Measurements from ENCODE around the gene PFKFB1. TPM values are rescaled to one million over a fixed set of nuclear protein-coding genes. Genes with fewer than 3 reads are reported as not detected.

The PFKFB1 gene
- total RNA-seq, 1 experiment from 2014 or later = 0.81 TPM

DNA sequence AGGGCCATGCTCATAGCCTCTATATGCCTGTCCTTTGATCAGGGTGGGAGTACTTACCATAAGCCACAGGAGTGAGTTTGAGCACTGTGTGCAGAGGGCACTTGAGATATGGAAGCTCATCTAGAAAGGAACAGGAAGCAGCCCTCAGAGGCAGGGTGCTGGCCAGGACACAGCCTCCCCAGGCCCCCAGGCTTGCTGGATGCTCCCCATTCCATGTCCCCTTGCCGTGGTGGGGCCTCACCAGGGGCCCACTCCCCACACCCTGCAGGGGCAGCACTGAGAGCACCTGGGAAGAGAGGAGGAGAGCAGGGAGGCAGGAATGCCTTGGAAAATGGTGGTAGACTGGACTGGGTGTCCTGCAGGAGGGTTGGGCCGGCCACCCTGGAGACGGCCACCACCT lies 59.1 kb downstream of the PFKFB1 start:
- no peak for ATAC-seq

More for the DNA sequence above, 59.1 kb downstream of the PFKFB1 start:
- no peaks in the 10 kb centered on the region for H3K27me3 ChIP-seq (ENCODE audit: insufficient read depth, low read length)
- no peak overlapping the region for H3K27ac ChIP-seq (ENCODE audit: low read depth, low read length)
- intact Hi-C loops (cut with micrococcal nuclease) = no loop called here
- H3K9me3 ChIP-seq (ENCODE audit: control insufficient read depth in 1 of 2, insufficient read depth in 1 of 2, low read depth in 1 of 2, low read length in 2 of 2) = no peaks in the 10 kb centered on the region
- H3K4me2 ChIP-seq (ENCODE audit: low read length) = no peak overlapping the region
- H3K36me3 ChIP-seq (ENCODE audit: control insufficient read depth in 1 of 2, insufficient read depth in 2 of 2, low read length in 2 of 2) = no peaks in the 10 kb centered on the region
- H2AFZ ChIP-seq (ENCODE audit: low read depth, low read length, poor library complexity, severe bottlenecking) = no peak overlapping the region
- ChIA-PET RAD21 (ENCODE audit: low non-redundant PET in 1 of 2, low total read pairs in 2 of 2, uncharacterized antibody in 2 of 2, unreplicated experiment in 2 of 2) (no interaction called here), CTCF (no interaction called here), POLR2A (no interaction called here)
- TF ChIP-seq TCF7L2 (IDR thresholded peaks at IDR 0.05; ENCODE audit: borderline replicate concordance, extremely low read depth, insufficient read depth, insufficient read length) = no peak
- TF ChIP-seq SRF (IDR thresholded peaks at IDR 0.05; ENCODE audit: low read depth) = no peak
- no peak for TF ChIP-seq JUND (IDR thresholded peaks at IDR 0.05)
- no peak for TF ChIP-seq EGR1 (IDR thresholded peaks at IDR 0.05; ENCODE audit: low read depth)
- TF ChIP-seq ZNF274 (IDR thresholded peaks at IDR 0.05; ENCODE audit: low read depth, low read length) = no peak
- no peak for TF ChIP-seq FOSL1 (IDR thresholded peaks at IDR 0.05; ENCODE audit: low read depth)
- TF ChIP-seq, protein P1, sequence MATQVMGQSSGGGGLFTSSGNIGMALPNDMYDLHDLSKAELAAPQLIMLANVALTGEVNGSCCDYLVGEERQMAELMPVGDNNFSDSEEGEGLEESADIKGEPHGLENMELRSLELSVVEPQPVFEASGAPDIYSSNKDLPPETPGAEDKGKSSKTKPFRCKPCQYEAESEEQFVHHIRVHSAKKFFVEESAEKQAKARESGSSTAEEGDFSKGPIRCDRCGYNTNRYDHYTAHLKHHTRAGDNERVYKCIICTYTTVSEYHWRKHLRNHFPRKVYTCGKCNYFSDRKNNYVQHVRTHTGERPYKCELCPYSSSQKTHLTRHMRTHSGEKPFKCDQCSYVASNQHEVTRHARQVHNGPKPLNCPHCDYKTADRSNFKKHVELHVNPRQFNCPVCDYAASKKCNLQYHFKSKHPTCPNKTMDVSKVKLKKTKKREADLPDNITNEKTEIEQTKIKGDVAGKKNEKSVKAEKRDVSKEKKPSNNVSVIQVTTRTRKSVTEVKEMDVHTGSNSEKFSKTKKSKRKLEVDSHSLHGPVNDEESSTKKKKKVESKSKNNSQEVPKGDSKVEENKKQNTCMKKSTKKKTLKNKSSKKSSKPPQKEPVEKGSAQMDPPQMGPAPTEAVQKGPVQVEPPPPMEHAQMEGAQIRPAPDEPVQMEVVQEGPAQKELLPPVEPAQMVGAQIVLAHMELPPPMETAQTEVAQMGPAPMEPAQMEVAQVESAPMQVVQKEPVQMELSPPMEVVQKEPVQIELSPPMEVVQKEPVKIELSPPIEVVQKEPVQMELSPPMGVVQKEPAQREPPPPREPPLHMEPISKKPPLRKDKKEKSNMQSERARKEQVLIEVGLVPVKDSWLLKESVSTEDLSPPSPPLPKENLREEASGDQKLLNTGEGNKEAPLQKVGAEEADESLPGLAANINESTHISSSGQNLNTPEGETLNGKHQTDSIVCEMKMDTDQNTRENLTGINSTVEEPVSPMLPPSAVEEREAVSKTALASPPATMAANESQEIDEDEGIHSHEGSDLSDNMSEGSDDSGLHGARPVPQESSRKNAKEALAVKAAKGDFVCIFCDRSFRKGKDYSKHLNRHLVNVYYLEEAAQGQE (IDR thresholded peaks at IDR 0.05; ENCODE audit: low read depth) = no peak
- TF ChIP-seq, protein P2, sequence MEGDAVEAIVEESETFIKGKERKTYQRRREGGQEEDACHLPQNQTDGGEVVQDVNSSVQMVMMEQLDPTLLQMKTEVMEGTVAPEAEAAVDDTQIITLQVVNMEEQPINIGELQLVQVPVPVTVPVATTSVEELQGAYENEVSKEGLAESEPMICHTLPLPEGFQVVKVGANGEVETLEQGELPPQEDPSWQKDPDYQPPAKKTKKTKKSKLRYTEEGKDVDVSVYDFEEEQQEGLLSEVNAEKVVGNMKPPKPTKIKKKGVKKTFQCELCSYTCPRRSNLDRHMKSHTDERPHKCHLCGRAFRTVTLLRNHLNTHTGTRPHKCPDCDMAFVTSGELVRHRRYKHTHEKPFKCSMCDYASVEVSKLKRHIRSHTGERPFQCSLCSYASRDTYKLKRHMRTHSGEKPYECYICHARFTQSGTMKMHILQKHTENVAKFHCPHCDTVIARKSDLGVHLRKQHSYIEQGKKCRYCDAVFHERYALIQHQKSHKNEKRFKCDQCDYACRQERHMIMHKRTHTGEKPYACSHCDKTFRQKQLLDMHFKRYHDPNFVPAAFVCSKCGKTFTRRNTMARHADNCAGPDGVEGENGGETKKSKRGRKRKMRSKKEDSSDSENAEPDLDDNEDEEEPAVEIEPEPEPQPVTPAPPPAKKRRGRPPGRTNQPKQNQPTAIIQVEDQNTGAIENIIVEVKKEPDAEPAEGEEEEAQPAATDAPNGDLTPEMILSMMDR (IDR thresholded peaks at IDR 0.05 in 2 of 3, conservative IDR thresholded peaks at IDR 0.05 in 1 of 3; ENCODE audit: borderline replicate concordance in 1 of 3, insufficient read depth in 1 of 3, low read depth in 2 of 3, low read length in 2 of 3) = no peak
- TF ChIP-seq POLR2AphosphoS5 (IDR thresholded peaks at IDR 0.05; ENCODE audit: low read depth, low read length) = no peak
- TF ChIP-seq CBX3 (IDR thresholded peaks at IDR 0.05; ENCODE audit: low read depth) = no peak
- no peak for TF ChIP-seq CEBPB (IDR thresholded peaks at IDR 0.05; ENCODE audit: low read depth)
- TF ChIP-seq RAD21 (IDR thresholded peaks at IDR 0.05; ENCODE audit: low read depth) = no peak
- no peak for TF ChIP-seq EZH2 (IDR thresholded peaks at IDR 0.05)
- no peak for TF ChIP-seq ZFX (IDR thresholded peaks at IDR 0.05)
- TF ChIP-seq, protein P3, sequence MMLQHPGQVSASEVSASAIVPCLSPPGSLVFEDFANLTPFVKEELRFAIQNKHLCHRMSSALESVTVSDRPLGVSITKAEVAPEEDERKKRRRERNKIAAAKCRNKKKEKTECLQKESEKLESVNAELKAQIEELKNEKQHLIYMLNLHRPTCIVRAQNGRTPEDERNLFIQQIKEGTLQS (IDR thresholded peaks at IDR 0.05) = no peak
- TF ChIP-seq, protein P4, sequence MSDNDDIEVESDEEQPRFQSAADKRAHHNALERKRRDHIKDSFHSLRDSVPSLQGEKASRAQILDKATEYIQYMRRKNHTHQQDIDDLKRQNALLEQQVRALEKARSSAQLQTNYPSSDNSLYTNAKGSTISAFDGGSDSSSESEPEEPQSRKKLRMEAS (IDR thresholded peaks at IDR 0.05) = no peak
- no peak for TF ChIP-seq ELF1 (IDR thresholded peaks at IDR 0.05; ENCODE audit: borderline replicate concordance, low read depth)
- no peak for TF ChIP-seq EZH2phosphoT487 (IDR thresholded peaks at IDR 0.05; ENCODE audit: borderline replicate concordance)
- no peak for TF ChIP-seq YY1 (IDR thresholded peaks at IDR 0.05; ENCODE audit: extremely low read depth, insufficient replicate concordance, low read depth, low read length)
- BruUV-seq (replicated peaks) = no TSS peak
- no peaks in the 10 kb centered on the region for H3K4me1 ChIP-seq (ENCODE audit: control insufficient read depth in 1 of 2, insufficient read depth in 2 of 2, low read length in 2 of 2)
- H3K4me3 ChIP-seq (replicated peaks in 1 of 2; ENCODE audit: low read depth in 1 of 2, low read length in 2 of 2) = no peak overlapping the region
- H3K9me2 ChIP-seq (ENCODE audit: insufficient read depth) = no peaks in the 10 kb centered on the region
- no peaks in the 10 kb centered on the region for H3K79me2 ChIP-seq (ENCODE audit: insufficient read depth, low read length)
- H4K20me1 ChIP-seq (ENCODE audit: insufficient read depth) = no peaks in the 10 kb centered on the region
- H3K9ac ChIP-seq (ENCODE audit: low read length) = no peak overlapping the region
- DNase-seq (ENCODE audit: low read depth, low spot score) = no peak

All from HCT116 (cell line).